Measurements from ENCODE around the gene TCP10L. TPM values are rescaled to one million over a fixed set of nuclear protein-coding genes. Genes with fewer than 3 reads are reported as not detected.
A peak's percentile ranks its signal among the peaks of the same experiment; 100 is the strongest.
"Not testable (repeated sequence)": the region's sequence is repeated elsewhere in the genome, so short reads cannot be mapped to it uniquely, and the experiment has no call there.

Gene TCP10L
- total RNA-seq, 6 donors from 2014 or later, result 1.0 to 2.7 (median 1.1) TPM; not detected in 3

DNA sequence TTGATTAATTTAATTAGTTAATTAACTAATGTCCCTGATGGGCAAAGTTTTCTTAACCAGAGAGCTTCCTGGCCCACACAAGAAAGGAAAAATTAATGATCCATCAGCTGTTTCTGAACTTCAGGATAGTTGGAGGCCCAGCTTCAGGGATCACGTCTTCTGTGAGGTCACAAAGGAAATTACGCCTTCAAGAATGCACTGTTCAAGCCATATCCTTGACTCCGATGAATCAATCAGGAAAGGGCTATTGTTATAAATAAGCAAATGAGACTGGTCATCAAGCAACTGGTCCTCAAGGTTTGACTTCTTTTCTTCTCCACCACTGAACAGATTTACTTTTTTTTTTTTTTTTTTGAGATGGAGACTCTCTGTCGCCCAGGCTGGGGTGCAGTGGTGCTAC is 40.6 kb downstream of the TCP10L start:
- Histone ChIP-seq H3K4me3 (no peak overlapping the region), H3K36me3 (no peaks in the 10 kb centered on the region), H3K4me1 (no peaks in the 10 kb centered on the region), H3K9me3 (no peaks in the 10 kb centered on the region), H3K27ac (no peak overlapping the region), H3K27me3 (no peaks in the 10 kb centered on the region)
- TF ChIP-seq EP300 (IDR thresholded peaks at IDR 0.05) (no peak), POLR2A (IDR thresholded peaks at IDR 0.05) (no peak), POLR2AphosphoS5 (IDR thresholded peaks at IDR 0.05) (no peak)
- TF ChIP-seq, protein P1, sequence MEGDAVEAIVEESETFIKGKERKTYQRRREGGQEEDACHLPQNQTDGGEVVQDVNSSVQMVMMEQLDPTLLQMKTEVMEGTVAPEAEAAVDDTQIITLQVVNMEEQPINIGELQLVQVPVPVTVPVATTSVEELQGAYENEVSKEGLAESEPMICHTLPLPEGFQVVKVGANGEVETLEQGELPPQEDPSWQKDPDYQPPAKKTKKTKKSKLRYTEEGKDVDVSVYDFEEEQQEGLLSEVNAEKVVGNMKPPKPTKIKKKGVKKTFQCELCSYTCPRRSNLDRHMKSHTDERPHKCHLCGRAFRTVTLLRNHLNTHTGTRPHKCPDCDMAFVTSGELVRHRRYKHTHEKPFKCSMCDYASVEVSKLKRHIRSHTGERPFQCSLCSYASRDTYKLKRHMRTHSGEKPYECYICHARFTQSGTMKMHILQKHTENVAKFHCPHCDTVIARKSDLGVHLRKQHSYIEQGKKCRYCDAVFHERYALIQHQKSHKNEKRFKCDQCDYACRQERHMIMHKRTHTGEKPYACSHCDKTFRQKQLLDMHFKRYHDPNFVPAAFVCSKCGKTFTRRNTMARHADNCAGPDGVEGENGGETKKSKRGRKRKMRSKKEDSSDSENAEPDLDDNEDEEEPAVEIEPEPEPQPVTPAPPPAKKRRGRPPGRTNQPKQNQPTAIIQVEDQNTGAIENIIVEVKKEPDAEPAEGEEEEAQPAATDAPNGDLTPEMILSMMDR (IDR thresholded peaks at IDR 0.05), result no peak
- ATAC-seq (ENCODE audit: low FRiP score in 2 of 2) (no peak), DNase-seq (no peak)
- 84 to 92% methylated on average over 4 of the region's 4 CpGs for WGBS, 2 donors

DNA sequence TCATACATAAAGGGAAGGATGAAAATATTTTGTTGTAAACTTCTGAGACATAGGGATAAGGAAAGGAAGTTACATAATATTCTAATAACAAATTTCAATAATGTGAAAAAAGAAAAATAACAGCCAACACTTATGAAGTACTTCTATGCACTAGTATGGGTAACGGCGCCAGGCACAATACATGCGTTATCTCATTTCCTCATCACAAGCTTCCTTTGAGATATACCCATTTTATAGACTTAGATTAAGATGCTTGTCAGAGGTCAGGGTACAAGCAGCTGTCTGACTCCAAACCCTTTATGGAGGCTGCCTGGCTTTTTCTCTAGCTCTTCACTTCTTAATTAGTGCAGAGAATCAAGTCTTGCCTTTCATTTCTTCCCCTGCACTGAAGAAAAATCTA is 41.3 kb downstream of the TCP10L start:
- no peaks in the 10 kb centered on the region for H3K4me1 ChIP-seq
- no peak for TF ChIP-seq POLR2A (IDR thresholded peaks at IDR 0.05)
- no peak for TF ChIP-seq EP300 (IDR thresholded peaks at IDR 0.05)
- TF ChIP-seq, protein P1 (IDR thresholded peaks at IDR 0.05), result no peak
- TF ChIP-seq POLR2AphosphoS5 (IDR thresholded peaks at IDR 0.05), result no peak
- no peak for ATAC-seq (ENCODE audit: low FRiP score in 2 of 2)
- DNase-seq, result no peak
- no peaks in the 10 kb centered on the region for H3K36me3 ChIP-seq
- no peaks in the 10 kb centered on the region for H3K27me3 ChIP-seq
- H3K9me3 ChIP-seq, result no peaks in the 10 kb centered on the region
- H3K27ac ChIP-seq, result no peak overlapping the region
- WGBS, 2 donors, result 71 to 75% methylated on average over 3 of the region's 3 CpGs
- no peak overlapping the region for H3K4me3 ChIP-seq

DNA sequence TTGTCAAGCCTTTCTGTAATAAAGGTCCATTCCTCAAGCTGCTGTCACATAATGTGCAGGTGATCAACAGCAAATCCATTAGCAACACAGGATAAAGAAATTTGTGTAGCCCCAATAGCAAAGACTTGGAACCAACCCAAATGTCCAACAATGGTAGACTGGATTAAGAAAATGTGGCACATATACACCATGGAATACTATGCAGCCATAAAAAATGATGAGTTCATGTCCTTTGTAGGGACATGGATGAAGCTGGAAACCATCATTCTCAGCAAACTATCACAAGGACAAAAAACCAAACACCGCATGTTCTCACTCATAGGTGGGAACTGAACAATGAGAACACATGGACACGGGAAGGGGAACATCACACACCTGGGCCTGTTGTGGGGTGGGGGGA is 42.3 kb downstream of the TCP10L start:
- H3K4me3 ChIP-seq; H3K4me1 ChIP-seq; DNase-seq; ATAC-seq (ENCODE audit: low FRiP score in 2 of 2); H3K27me3 ChIP-seq; H3K9me3 ChIP-seq; H3K36me3 ChIP-seq; H3K27ac ChIP-seq: not testable (repeated sequence)
- 90 to 100% methylated on average over 2 of the region's 2 CpGs for WGBS, 2 donors

DNA sequence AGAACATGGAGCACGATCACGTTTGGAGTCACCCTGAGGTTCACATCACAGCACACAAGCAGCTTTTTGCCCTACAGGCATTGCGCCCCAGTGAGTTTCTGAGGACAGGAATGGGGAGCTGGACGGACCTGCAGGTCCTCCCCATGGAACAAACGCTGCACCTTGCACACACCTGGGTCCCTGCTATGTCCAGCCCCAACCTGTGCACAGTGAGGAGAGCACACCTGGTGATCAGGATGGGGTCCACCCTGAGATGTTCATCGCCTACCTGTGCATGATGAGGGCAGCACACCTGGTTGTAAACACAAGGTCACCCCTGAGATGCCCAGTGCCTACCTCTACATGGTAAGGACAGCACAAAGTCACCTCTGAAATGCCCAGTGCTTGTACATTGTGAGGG is 45.9 kb downstream of the TCP10L start:
- Histone ChIP-seq H3K9me3 (no peaks in the 10 kb centered on the region), H3K4me1 (no peaks in the 10 kb centered on the region), H3K27me3 (no peaks in the 10 kb centered on the region), H3K27ac (no peak overlapping the region), H3K4me3 (no peak overlapping the region), H3K36me3 (no peaks in the 10 kb centered on the region)
- DNase-seq (no peak), ATAC-seq (ENCODE audit: low FRiP score in 2 of 2) (peak in 1 of 2 donors; percentile 49)
- 83 to 87% methylated on average over 2 to 5 of the region's 6 CpGs for WGBS, 2 donors
- TF ChIP-seq EP300 (IDR thresholded peaks at IDR 0.05) (no peak), POLR2A (IDR thresholded peaks at IDR 0.05) (no peak), POLR2AphosphoS5 (IDR thresholded peaks at IDR 0.05) (no peak)
- TF ChIP-seq, protein P1 (IDR thresholded peaks at IDR 0.05), result no peak

DNA sequence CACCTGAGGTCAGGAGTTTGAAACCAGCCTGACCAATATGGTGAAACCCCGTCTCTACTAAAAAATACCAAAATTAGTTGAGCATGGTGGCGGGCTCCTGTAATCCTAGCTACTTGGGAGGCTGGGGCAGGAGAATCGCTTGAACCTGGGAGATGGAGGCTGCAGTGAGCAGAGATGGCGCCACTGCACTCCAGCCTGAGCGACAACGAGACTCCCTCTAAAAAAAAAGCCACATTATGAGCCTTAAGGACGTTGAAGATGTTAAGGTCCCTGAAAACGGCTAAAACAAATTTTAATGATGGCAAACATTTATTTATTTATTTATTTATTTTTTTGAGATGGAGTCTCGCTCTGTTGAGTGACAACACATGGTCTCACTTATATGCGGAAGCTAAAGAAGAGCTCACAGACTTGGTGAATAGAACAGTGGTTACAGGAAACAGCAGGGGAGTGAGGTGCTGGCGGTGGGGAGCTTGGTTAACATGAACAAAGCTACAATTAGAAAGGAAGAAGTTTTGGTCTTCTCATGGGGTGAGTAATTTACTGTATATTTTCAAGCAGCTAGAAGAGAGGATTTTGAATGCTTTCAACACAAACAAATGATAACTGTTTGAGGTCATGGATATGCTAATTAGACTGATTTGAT is 47.1 kb downstream of the TCP10L start:
- TF ChIP-seq EP300 (IDR thresholded peaks at IDR 0.05), result no peak
- TF ChIP-seq, protein P1 (IDR thresholded peaks at IDR 0.05), result no peak
- no peak for TF ChIP-seq POLR2A (IDR thresholded peaks at IDR 0.05)
- TF ChIP-seq POLR2AphosphoS5 (IDR thresholded peaks at IDR 0.05), result no peak
- no peak for ATAC-seq (ENCODE audit: low FRiP score in 2 of 2)
- no peaks in the 10 kb centered on the region for H3K27me3 ChIP-seq

More for the DNA sequence above, 47.1 kb downstream of the TCP10L start:
- Histone ChIP-seq H3K9me3 (no peaks in the 10 kb centered on the region), H3K27ac (no peak overlapping the region), H3K4me3 (no peak overlapping the region), H3K36me3 (no peaks in the 10 kb centered on the region), H3K4me1 (no peaks in the 10 kb centered on the region)
- DNase-seq, result no peak
- 83 to 85% methylated on average over 11 of the region's 11 CpGs for WGBS, 2 donors
